Mucosa of rectum (tissue), 2 donors: ENCODE results near the gene S100Z.

Experiments used
- H3K27ac ChIP-seq, 2 donors: one replicate each; pipeline ENCODE4 v1.7.0; 2013; ENCODE audit warnings: inconsistent platforms in 2 of 2, low read depth in 2 of 2, low read length in 2 of 2
- H3K27me3 ChIP-seq, 2 donors: one replicate each; pipeline ENCODE4 v1.7.0; 2013; ENCODE audit warnings: low read length in 2 of 2; ENCODE audit not compliant: control insufficient read depth in 2 of 2, insufficient read depth in 2 of 2
- H3K36me3 ChIP-seq, 2 donors: one replicate each; pipeline ENCODE4 v1.7.0; 2013; ENCODE audit warnings: low read length in 2 of 2; ENCODE audit not compliant: control insufficient read depth in 2 of 2, insufficient read depth in 2 of 2
- H3K4me1 ChIP-seq, 2 donors: one replicate each; pipeline ENCODE4 v1.7.0; 2013; ENCODE audit warnings: low read length in 2 of 2, mild to moderate bottlenecking in 1 of 2; ENCODE audit not compliant: control insufficient read depth in 2 of 2, insufficient read depth in 2 of 2
- H3K4me3 ChIP-seq, 2 donors: one replicate each; pipeline ENCODE4 v1.7.0; 2013; ENCODE audit warnings: low read length in 2 of 2
- H3K9ac ChIP-seq, 2 donors: one replicate each; pipeline ENCODE4 v1.7.0; 2013; ENCODE audit warnings: low read length in 2 of 2, low read depth in 1 of 2, mild to moderate bottlenecking in 1 of 2
- H3K9me3 ChIP-seq, 2 donors: one replicate each; pipeline ENCODE4 v1.7.0; 2013; ENCODE audit warnings: low read length in 2 of 2; ENCODE audit not compliant: control insufficient read depth in 2 of 2
- donor health status: healthy.
- donor health status: Normal muscosa, but diverticular disease.

Gene S100Z

GRCh38 chr5:76918539-76918938 is 68.7 kb downstream of the S100Z start:
- no peak overlapping the region for H3K9ac ChIP-seq
- no peaks in the 10 kb centered on the region for H3K27me3 ChIP-seq

GRCh38 chr5:76920491-76920890 is 70.7 kb downstream of the S100Z start:
- Histone ChIP-seq H3K27me3 (no peaks in the 10 kb centered on the region), H3K27ac (no peak overlapping the region), H3K4me3 (no peak overlapping the region), H3K9me3 (no peaks in the 10 kb centered on the region), H3K9ac (no peak overlapping the region), H3K4me1 (no peaks in the 10 kb centered on the region), H3K36me3 (no peaks in the 10 kb centered on the region)

More at GRCh38 chr5:76918539-76918938, 68.7 kb downstream of the S100Z start:
- Histone ChIP-seq H3K4me1 (no peaks in the 10 kb centered on the region), H3K4me3 (no peak overlapping the region), H3K9me3 (no peaks in the 10 kb centered on the region), H3K27ac (no peak overlapping the region), H3K36me3 (no peaks in the 10 kb centered on the region)

DNA sequence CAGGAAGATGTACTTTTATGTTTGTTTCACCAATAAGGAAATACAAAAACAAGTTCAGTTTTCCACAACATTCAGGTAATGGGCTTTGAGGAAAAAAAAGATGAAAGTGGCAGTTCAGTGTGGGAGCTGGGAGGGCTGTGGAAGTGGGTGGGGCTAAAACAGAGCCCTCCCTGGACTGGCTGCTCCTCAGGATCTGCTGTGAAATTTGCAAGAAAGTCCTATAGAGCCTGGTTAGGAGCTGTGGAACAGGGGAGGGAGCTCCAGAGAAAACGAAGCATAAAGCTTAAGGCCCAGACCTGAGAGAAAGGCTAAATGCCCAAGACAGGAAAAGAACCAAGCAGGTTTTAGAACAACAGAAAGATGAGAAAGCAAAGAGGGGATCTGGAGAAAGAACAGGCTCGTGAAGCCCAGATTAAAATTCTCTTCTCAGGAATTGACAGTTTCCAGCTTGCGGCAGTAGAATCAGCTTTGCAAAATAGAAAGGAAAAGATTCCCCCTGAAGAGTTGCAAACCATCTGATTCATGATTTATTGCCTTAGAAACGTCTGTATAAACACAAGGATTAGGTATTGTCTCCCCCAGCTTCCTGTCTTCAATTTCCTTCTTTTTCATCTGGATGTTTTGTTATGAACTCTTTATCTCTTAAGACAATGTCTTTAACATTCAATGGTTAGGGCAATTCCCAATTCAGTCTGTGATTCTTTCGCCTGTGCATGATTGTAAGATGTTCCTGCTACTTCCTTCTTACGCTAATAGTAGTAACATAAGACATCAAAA is 76.7 kb downstream of the S100Z start:
- no peaks in the 10 kb centered on the region for H3K9me3 ChIP-seq
- no peak overlapping the region for H3K27ac ChIP-seq
- no peak overlapping the region for H3K4me3 ChIP-seq
- H3K36me3 ChIP-seq: no peaks in the 10 kb centered on the region
- no peak overlapping the region for H3K9ac ChIP-seq
- H3K27me3 ChIP-seq: peaks cover 0 to 1% of the 10 kb centered on the region in 2 donors
- H3K4me1 ChIP-seq: no peaks in the 10 kb centered on the region

DNA sequence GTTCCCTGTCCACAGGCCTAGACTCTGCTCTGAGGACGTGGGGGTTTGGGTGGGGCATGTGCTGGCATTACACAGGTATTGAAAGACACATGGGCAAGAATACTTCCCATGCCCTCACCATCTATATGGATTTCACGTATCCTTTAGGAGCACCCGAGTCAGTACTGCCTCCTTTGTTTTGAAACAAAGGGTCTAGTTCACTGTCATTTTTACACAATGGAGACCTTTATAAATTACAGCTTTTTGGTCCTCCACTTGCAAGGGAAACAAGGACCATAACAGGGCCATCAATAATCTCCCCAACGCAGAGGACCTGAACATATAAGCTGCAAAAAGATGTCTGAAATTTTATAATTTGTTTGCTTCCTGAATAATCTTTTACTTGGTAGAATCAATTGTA is 78.1 kb downstream of the S100Z start:
- Histone ChIP-seq H3K36me3 (no peaks in the 10 kb centered on the region), H3K9me3 (no peaks in the 10 kb centered on the region), H3K27me3 (peaks cover 0 to 2% of the 10 kb centered on the region in 2 donors), H3K4me3 (no peak overlapping the region), H3K4me1 (no peaks in the 10 kb centered on the region), H3K9ac (no peak overlapping the region), H3K27ac (no peak overlapping the region)

DNA sequence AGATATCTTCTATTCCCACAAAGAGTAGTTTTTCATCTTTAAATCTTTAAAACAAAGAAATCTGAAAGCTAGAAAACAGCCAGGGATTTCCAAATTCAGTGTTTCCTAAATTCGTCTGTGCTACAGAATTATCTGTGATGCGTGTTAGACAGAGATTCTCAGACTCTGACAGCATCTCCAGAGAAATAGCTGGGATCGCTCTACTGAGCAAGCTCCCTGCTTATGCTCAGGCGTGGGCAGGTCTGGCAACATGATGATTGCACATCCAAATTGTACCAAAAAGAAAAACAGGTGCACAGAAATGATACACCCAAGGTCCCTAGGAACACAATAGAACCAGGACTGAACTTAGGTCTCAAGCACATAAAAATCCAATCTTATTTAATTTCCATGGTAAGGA is 80.3 kb downstream of the S100Z start:
- no peaks in the 10 kb centered on the region for H3K9me3 ChIP-seq
- H3K4me1 ChIP-seq: no peaks in the 10 kb centered on the region
- no peaks in the 10 kb centered on the region for H3K36me3 ChIP-seq
- H3K9ac ChIP-seq: no peak overlapping the region
- peaks cover 0 to 2% of the 10 kb centered on the region in 2 donors for H3K27me3 ChIP-seq
- no peak overlapping the region for H3K4me3 ChIP-seq
- H3K27ac ChIP-seq: no peak overlapping the region

GRCh38 chr5:76938177-76938576 is 88.4 kb downstream of the S100Z start:
- H3K27ac ChIP-seq: no peak overlapping the region
- H3K9ac ChIP-seq: no peak overlapping the region
- no peaks in the 10 kb centered on the region for H3K36me3 ChIP-seq
- H3K9me3 ChIP-seq: no peaks in the 10 kb centered on the region
- no peaks in the 10 kb centered on the region for H3K4me1 ChIP-seq
- no peak overlapping the region for H3K4me3 ChIP-seq
- no peaks in the 10 kb centered on the region for H3K27me3 ChIP-seq

- Histone ChIP-seq H3K9ac (no peak overlapping the region), H3K36me3 (no peaks in the 10 kb centered on the region), H3K27ac (no peak overlapping the region), H3K27me3 (peaks cover 0 to 3% of the 10 kb centered on the region in 2 donors), H3K4me3 (no peak overlapping the region), H3K4me1 (no peaks in the 10 kb centered on the region), H3K9me3 (no peaks in the 10 kb centered on the region)
Observed at GRCh38 chr5:76941000-76941399, 91.2 kb downstream of the S100Z start.

DNA sequence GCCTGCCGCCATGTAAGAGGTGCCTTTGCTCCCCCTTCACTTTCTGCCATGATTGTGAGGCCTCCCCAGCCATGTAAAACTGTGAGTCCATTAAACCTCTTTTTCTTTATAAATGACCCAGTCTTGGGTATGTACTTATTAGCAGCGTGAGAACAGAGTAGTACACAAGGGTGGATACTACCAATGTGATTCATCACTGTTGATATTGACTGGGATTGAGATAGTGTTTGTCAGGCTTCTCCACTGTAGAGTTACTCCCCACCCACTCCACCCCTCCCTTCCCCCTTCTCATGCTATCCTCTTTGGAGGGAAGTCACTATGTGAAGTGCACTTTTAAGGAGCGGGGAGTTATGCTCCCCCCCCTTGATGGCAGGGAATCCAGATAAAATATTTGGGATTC is 91.6 kb downstream of the S100Z start:
- Histone ChIP-seq H3K27ac (no peak overlapping the region), H3K9ac (no peak overlapping the region), H3K36me3 (no peaks in the 10 kb centered on the region), H3K4me3 (no peak overlapping the region), H3K4me1 (no peaks in the 10 kb centered on the region), H3K27me3 (peaks cover 0 to 3% of the 10 kb centered on the region in 2 donors), H3K9me3 (no peaks in the 10 kb centered on the region)

GRCh38 chr5:76942581-76942980 is 92.8 kb downstream of the S100Z start:
- H3K27ac ChIP-seq: no peak overlapping the region
- no peaks in the 10 kb centered on the region for H3K4me1 ChIP-seq
- H3K4me3 ChIP-seq: no peak overlapping the region
- peaks cover 0 to 3% of the 10 kb centered on the region in 2 donors for H3K27me3 ChIP-seq
- no peaks in the 10 kb centered on the region for H3K36me3 ChIP-seq
- H3K9me3 ChIP-seq: no peaks in the 10 kb centered on the region
- H3K9ac ChIP-seq: no peak overlapping the region

DNA sequence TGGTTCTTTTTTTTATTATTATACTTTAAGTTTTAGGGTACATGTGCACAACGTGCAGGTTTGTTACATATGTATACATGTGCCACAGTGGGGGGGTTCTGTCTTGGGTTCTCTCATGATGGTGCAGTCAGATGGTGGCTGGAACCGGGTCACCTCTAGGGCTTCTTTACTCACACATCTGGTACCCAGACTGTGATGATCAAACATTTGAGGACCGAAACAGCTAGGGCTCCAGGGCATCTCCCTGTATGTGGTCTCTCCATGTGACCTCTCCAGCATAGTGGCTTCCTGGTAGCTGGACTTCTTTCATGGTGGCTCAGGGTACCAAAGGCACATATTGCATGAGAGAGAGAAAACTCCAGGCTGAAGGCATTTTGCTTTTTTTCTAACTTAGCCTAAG is 93.2 kb downstream of the S100Z start:
- Histone ChIP-seq H3K27ac (no peak overlapping the region), H3K9ac (no peak overlapping the region), H3K4me1 (no peaks in the 10 kb centered on the region), H3K9me3 (no peaks in the 10 kb centered on the region), H3K27me3 (peaks cover 0 to 3% of the 10 kb centered on the region in 2 donors), H3K36me3 (no peaks in the 10 kb centered on the region), H3K4me3 (no peak overlapping the region)
